SK-N-SH treated with all-trans-retinoic acid at 6 μM for 48 hours (cell line): Measurements from ENCODE around the gene MACROD1.

Source experiments
- CSDC2 ChIP-seq: fragments of 250-450 bp; sonication (Bioruptor Pico); IDR thresholded peaks from 2 replicates; pipeline ENCODE4 v1.5.0; 2020; ENCODE audit warnings: mild to moderate bottlenecking, moderate library complexity
- RARB ChIP-seq: fragments of 250-450 bp; sonication (Bioruptor Pico); IDR thresholded peaks from 2 replicates; pipeline ENCODE4 v1.8.0; 2021; ENCODE audit warnings: mild to moderate bottlenecking, moderate library complexity
- ZNF8 ChIP-seq: fragments of 450-650 bp; formaldehyde crosslinking; IDR thresholded peaks from 2 replicates; pipeline ENCODE4 v1.5.0; 2020; ENCODE audit warnings: mild to moderate bottlenecking, moderate library complexity

GRCh38 chr11:64119700-64120099 is 46.2 kb downstream of the MACROD1 start:
- TF ChIP-seq CSDC2 (no peak), RARB (CRISPR knock-in tag) (no peak), ZNF8 (no peak)
